NK-92 (cell line): Measurements from ENCODE around the gene SFMBT1.

Source experiments
- DNase-seq: peaks from one replicate; lab custom pipeline; 2025; ENCODE audit not compliant: unreplicated experiment; lab: John Stamatoyannopoulos, UW

The SFMBT1 gene

DNA sequence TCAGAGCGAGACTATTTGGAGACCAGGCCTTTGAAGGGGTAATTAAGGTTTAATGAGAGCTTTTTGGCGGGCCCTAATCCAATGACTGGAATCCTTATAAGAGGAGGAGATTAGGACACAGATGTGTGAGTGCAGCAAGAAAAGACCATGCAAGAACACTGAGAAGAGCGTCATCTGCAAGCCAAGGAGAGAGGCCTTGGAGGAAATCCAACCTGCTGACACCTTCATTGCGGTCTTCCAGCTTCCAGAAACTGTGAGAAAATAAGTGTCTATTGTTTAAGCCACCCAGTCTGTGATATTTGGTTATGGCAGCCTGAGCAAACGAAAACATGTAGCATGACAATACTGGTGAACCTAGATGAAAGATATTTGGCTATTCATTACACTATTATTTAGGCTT is 188.0 kb downstream of the SFMBT1 start:
- no peak for DNase-seq

- DNase-seq, result no peak
Observed at GRCh38 chr3:52857133-52857532, 188.7 kb downstream of the SFMBT1 start.

DNA sequence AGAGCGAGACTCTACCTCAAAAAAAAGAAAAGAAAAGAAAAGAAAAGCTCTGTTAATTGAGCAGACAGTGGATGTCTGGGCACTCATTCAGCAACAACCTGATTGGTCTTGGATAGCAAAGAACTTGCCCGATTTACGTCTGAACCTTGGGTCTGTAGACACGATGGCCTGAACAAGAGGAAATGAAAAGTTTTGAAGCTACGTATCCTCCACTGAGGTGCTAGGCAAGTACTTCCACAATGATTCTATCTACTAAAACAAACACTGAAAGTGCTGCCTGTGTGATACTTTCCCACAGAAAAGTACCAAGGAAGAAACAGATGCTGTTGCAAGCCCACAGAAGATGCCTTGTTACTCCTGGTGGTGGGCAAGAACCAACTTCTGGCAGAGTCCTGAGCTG is 189.2 kb downstream of the SFMBT1 start:
- no peak for DNase-seq

- DNase-seq, result no peak
Observed at GRCh38 chr3:52854013-52854412, 191.9 kb downstream of the SFMBT1 start.
